ENCODE measurements around the gene ST3GAL5.

GRCh38 chr2:85864654-85865053 is 24.1 kb downstream of the ST3GAL5 start:
- TF ChIP-seq POLR2A (IDR thresholded peaks at IDR 0.05; ENCODE audit: low read length) (no peak), GATA1 (IDR thresholded peaks at IDR 0.05; ENCODE audit: low read depth, low read length) (no peak)

Data from erythroblast (primary cell).